OCI-LY1 (cell line): ENCODE measurements around the gene CYSLTR1.
"Not testable (repeated sequence)": the region's sequence is repeated elsewhere in the genome, so short reads cannot be mapped to it uniquely, and the experiment has no call there.

Experiments used
- H2AFZ ChIP-seq: fragments of 200-600 bp; sonication (generic), shearing (Covaris generic); 2 replicates; pipeline ENCODE4 v1.6.0; 2014; ENCODE audit warnings: antibody characterized with exemption, mild to moderate bottlenecking, low read length
- H3F3A ChIP-seq: fragments of 200-600 bp; sonication (generic), shearing (Covaris generic); 2 replicates; pipeline ENCODE4 v1.6.0; 2014; ENCODE audit warnings: mild to moderate bottlenecking, antibody characterized with exemption, low read length, moderate library complexity; ENCODE audit not compliant: insufficient read depth
- H3K27ac ChIP-seq: fragments of 200-600 bp; sonication (generic); 2 replicates; pipeline ENCODE4 v1.5.1; 2014; ENCODE audit warnings: low read length, mixed run types, mild to moderate bottlenecking, low read depth; ENCODE audit not compliant: poor library complexity, severe bottlenecking
- H3K27me3 ChIP-seq: fragments of 200-600 bp; sonication (generic); 2 replicates; pipeline ENCODE4 v1.6.0; 2014; ENCODE audit warnings: antibody characterized with exemption, mild to moderate bottlenecking, low read length, moderate library complexity; ENCODE audit not compliant: insufficient read depth
- H3K36me3 ChIP-seq: fragments of 200-600 bp; sonication (generic); 2 replicates; pipeline ENCODE4 v1.6.1; 2014; ENCODE audit warnings: mild to moderate bottlenecking, antibody characterized with exemption, low read length, moderate library complexity, mixed read lengths; ENCODE audit not compliant: insufficient read depth
- H3K4me1 ChIP-seq: fragments of 200-600 bp; sonication (generic); 2 replicates; pipeline ENCODE4 v1.5.1; 2014; ENCODE audit warnings: mild to moderate bottlenecking, low read length, moderate library complexity; ENCODE audit not compliant: insufficient read depth, severe bottlenecking
- H3K4me2 ChIP-seq: fragments of 200-600 bp; sonication (generic), shearing (Covaris generic); 2 replicates; pipeline ENCODE4 v1.6.1; 2014; ENCODE audit warnings: low read length
- H3K4me3 ChIP-seq: fragments of 200-600 bp; sonication (generic); 2 replicates; pipeline ENCODE4 v1.5.1; 2014; ENCODE audit warnings: low read length, low read depth, mild to moderate bottlenecking, mixed read lengths; ENCODE audit not compliant: poor library complexity, severe bottlenecking
- H3K79me2 ChIP-seq: fragments of 200-600 bp; shearing (Covaris generic); 2 replicates; pipeline ENCODE4 v1.6.1; 2016; ENCODE audit warnings: mixed run types, low read length, mixed read lengths; ENCODE audit not compliant: insufficient read depth
- H3K9ac ChIP-seq: fragments of 200-600 bp; sonication (generic), shearing (Covaris generic); 2 replicates; pipeline ENCODE4 v1.6.1; 2014; ENCODE audit warnings: mild to moderate bottlenecking, low read length, mixed read lengths
- H3K9me2 ChIP-seq: fragments of 200-600 bp; sonication (generic), shearing (Covaris generic); 2 replicates; pipeline ENCODE4 v1.6.1; 2014; ENCODE audit warnings: low read depth, mild to moderate bottlenecking, low read length, mixed read lengths
- H3K9me3 ChIP-seq: fragments of 200-600 bp; shearing (Covaris generic); 2 replicates; pipeline ENCODE4 v1.6.1; 2014; ENCODE audit warnings: low read length, mixed read lengths
- H4K20me1 ChIP-seq: fragments of 200-600 bp; sonication (generic), shearing (Covaris generic); 2 replicates; pipeline ENCODE4 v1.6.0; 2016; ENCODE audit warnings: mild to moderate bottlenecking, low read length; ENCODE audit not compliant: insufficient read depth
- EZH2 ChIP-seq: fragments of 200-600 bp; sonication (generic), shearing (Covaris generic); IDR thresholded peaks from 2 replicates; pipeline ENCODE4 v1.8.0; 2017; ENCODE audit warnings: borderline replicate concordance, mixed run types, mild to moderate bottlenecking, antibody characterized with exemption, low read length, moderate library complexity, mixed read lengths
- TF ChIP-seq, protein P1 (sequence below): fragments of 200-600 bp; sonication (generic), shearing (Covaris generic); IDR thresholded peaks from 2 replicates; pipeline ENCODE4 v1.5.1; 2017; ENCODE audit warnings: mild to moderate bottlenecking, antibody characterized with exemption, low read length, moderate library complexity, mixed read lengths

Gene CYSLTR1

DNA sequence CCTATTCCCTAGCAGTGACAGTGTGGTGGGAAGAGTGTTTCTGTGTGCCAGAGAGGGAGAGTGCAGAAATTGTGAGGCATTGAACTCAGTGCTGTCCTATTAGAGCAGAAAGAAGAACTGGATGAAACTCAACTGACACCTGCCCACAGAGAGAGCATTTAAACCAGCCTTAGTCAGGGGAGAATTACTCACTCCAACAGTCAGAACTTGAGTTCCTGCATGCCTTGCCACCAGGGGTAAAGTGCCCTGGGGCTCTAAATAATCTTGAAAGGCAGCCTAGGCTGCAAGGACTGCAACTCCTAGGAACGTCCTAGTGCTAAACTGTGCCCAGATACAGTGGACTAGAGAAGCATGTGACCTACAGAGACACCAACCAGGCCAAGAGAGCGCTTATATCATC is 12.8 kb downstream of the CYSLTR1 start:
- no peaks in the 10 kb centered on the region for H3F3A ChIP-seq
- no peaks in the 10 kb centered on the region for H3K27me3 ChIP-seq
- H3K36me3 ChIP-seq: no peaks in the 10 kb centered on the region
- H3K9ac ChIP-seq: no peak overlapping the region
- no peaks in the 10 kb centered on the region for H3K9me2 ChIP-seq
- H2AFZ ChIP-seq: no peak overlapping the region
- H3K9me3 ChIP-seq: no peaks in the 10 kb centered on the region
- H3K27ac ChIP-seq: no peak overlapping the region
- no peaks in the 10 kb centered on the region for H4K20me1 ChIP-seq
- no peaks in the 10 kb centered on the region for H3K79me2 ChIP-seq
- H3K4me1 ChIP-seq: no peaks in the 10 kb centered on the region
- TF ChIP-seq, protein P1, sequence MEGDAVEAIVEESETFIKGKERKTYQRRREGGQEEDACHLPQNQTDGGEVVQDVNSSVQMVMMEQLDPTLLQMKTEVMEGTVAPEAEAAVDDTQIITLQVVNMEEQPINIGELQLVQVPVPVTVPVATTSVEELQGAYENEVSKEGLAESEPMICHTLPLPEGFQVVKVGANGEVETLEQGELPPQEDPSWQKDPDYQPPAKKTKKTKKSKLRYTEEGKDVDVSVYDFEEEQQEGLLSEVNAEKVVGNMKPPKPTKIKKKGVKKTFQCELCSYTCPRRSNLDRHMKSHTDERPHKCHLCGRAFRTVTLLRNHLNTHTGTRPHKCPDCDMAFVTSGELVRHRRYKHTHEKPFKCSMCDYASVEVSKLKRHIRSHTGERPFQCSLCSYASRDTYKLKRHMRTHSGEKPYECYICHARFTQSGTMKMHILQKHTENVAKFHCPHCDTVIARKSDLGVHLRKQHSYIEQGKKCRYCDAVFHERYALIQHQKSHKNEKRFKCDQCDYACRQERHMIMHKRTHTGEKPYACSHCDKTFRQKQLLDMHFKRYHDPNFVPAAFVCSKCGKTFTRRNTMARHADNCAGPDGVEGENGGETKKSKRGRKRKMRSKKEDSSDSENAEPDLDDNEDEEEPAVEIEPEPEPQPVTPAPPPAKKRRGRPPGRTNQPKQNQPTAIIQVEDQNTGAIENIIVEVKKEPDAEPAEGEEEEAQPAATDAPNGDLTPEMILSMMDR: no peak
- no peak for TF ChIP-seq EZH2
- no peak overlapping the region for H3K4me3 ChIP-seq
- H3K4me2 ChIP-seq: no peak overlapping the region

DNA sequence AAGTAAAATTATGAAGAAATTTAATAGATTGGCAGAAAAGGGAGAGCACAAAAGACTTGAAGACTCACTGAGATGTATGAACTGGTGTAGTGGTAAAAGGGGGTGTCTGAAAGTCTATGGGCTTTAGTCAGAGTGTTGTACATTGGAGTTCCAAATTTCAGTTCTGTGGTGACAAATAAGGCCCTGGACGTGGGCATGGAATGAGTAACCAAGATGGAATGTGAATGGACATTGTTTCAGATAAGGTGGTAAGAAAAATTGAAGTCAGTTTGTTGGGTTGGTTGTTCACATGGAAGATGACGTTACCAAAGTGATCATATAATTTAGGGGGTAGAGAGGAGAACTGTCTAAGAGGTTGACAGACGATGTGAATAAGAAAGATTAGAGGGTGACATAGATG is 13.9 kb downstream of the CYSLTR1 start:
- no peak overlapping the region for H3K4me2 ChIP-seq
- no peak overlapping the region for H3K4me3 ChIP-seq
- no peak overlapping the region for H3K9ac ChIP-seq
- no peaks in the 10 kb centered on the region for H3K36me3 ChIP-seq
- no peaks in the 10 kb centered on the region for H3K4me1 ChIP-seq
- no peaks in the 10 kb centered on the region for H3F3A ChIP-seq
- no peaks in the 10 kb centered on the region for H3K9me2 ChIP-seq
- no peaks in the 10 kb centered on the region for H3K27me3 ChIP-seq
- no peaks in the 10 kb centered on the region for H3K79me2 ChIP-seq
- H3K27ac ChIP-seq: no peak overlapping the region
- no peak for TF ChIP-seq EZH2
- H4K20me1 ChIP-seq: no peaks in the 10 kb centered on the region
- no peaks in the 10 kb centered on the region for H3K9me3 ChIP-seq
- no peak overlapping the region for H2AFZ ChIP-seq

DNA sequence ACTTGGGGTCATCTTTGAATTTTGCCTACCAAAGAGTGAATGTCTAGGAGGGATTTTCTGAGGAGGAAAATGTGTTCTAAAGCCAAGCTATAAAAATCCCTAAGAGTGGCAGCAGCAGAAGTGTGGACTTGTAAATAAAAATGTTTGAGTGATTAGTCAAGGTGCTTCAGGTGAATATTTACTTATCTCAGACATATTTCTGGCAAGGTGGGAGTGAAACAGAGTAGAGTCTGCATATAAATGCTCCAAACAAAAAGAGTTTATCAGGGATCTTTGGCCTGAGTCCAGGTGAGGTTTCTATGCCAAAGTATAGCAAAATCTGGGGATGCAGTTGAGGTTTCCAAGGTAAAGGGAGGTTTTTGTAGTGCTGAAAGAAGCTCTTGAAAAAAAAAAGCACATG is 19.7 kb downstream of the CYSLTR1 start:
- H3K36me3 ChIP-seq: no peaks in the 10 kb centered on the region
- no peaks in the 10 kb centered on the region for H3F3A ChIP-seq
- H3K79me2 ChIP-seq: no peaks in the 10 kb centered on the region

DNA sequence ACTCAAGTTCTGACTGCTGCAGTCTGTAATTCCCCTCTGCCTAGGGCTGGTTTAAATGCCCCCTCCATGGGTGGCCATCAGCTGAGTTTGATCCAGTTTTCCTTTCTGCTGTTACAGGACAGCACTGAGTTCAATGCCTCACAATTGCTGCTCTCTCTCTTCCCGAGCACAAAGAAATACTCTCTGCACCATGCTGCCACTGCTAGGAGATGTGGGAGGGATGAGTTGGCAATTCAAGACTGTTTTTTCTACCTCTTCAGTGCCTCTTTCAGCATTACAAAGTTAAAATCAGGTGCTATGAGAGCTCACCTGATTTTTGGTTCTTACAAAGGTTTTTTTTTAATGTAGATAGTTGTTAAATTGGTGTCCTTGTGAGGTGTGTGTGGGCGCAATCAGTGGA is 24.3 kb downstream of the CYSLTR1 start:
- Histone ChIP-seq H3F3A (no peaks in the 10 kb centered on the region), H3K36me3 (no peaks in the 10 kb centered on the region), H4K20me1 (no peaks in the 10 kb centered on the region), H3K9me3 (no peaks in the 10 kb centered on the region), H3K4me3 (no peak overlapping the region), H3K27ac (no peak overlapping the region), H3K4me2 (no peak overlapping the region), H3K79me2 (no peaks in the 10 kb centered on the region), H2AFZ (no peak overlapping the region), H3K9ac (no peak overlapping the region), H3K4me1 (no peaks in the 10 kb centered on the region), H3K9me2 (no peaks in the 10 kb centered on the region), H3K27me3 (no peaks in the 10 kb centered on the region)
- TF ChIP-seq, protein P1: no peak
- TF ChIP-seq EZH2: no peak

More for the DNA sequence above, 19.7 kb downstream of the CYSLTR1 start:
- H3K9ac ChIP-seq: no peak overlapping the region
- H3K4me3 ChIP-seq: no peak overlapping the region
- no peaks in the 10 kb centered on the region for H3K9me2 ChIP-seq
- no peak overlapping the region for H3K27ac ChIP-seq
- no peaks in the 10 kb centered on the region for H4K20me1 ChIP-seq
- H2AFZ ChIP-seq: no peak overlapping the region
- no peaks in the 10 kb centered on the region for H3K9me3 ChIP-seq
- no peak for TF ChIP-seq EZH2
- TF ChIP-seq, protein P1: no peak
- H3K4me2 ChIP-seq: no peak overlapping the region
- H3K27me3 ChIP-seq: no peaks in the 10 kb centered on the region
- no peaks in the 10 kb centered on the region for H3K4me1 ChIP-seq

DNA sequence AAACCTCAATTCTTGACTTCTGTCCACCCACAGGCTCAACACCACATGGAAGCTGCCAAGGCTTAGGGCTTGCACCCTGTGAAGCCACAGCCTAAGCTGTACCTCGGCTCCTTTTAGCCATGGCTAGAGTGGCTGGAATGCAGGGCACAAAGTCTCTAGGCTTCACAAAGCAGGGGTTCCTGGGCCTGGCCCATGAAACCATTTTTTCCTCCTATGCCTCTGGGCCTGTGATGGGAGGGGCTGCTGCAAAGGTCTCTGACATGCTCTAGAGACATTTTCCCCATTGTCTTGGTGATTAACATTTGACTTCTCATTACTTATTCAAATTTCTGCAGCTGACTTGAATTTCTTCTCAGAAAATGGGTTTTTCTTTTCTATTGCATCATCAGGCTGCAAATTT is 26.5 kb downstream of the CYSLTR1 start:
- H2AFZ ChIP-seq, H3F3A ChIP-seq, H3K9ac ChIP-seq, H3K27ac ChIP-seq, H3K79me2 ChIP-seq, H3K9me2 ChIP-seq, H3K9me3 ChIP-seq, H3K36me3 ChIP-seq, H3K4me3 ChIP-seq, H3K27me3 ChIP-seq, H3K4me1 ChIP-seq, H3K4me2 ChIP-seq, H4K20me1 ChIP-seq: not testable (repeated sequence)
